IMR-90 (cell line): Measurements from ENCODE around the gene CLDN14. TPM values are rescaled to one million over a fixed set of nuclear protein-coding genes. Genes with fewer than 3 reads are reported as not detected.

Source experiments
- ATAC-seq: fragments of 200-7000 bp; cut with Tn5 transposase; 2 replicates; pipeline ENCODE4 v1.9.1; 2020; ENCODE audit warnings: low read depth, mild to moderate bottlenecking, moderate library complexity
- BruUV-seq: library from RNA; stranded (reverse); fragments of 400-500 nt; replicated peaks from 2 replicates; lab custom pipeline; 2021; lab: Mats Ljungman, UMichigan
- CTCF ChIA-PET: fragments of 300-600 bp; formaldehyde crosslinking; extraction: SDS; loops from one replicate; lab custom pipeline; 2021; ENCODE audit warnings: antibody characterized with exemption; lab: Yijun Ruan, JAX
- POLR2A ChIA-PET: fragments of 300-600 bp; sonication (Branson Sonifier 250); formaldehyde crosslinking; loops from one replicate; lab custom pipeline; 2022; ENCODE audit warnings: antibody characterized with exemption; ENCODE audit not compliant: unreplicated experiment; lab: Charles Lee
- DNase-seq: peaks from one replicate; pipeline ENCODE4 v3.0.0; 2013
- H2AFZ ChIP-seq: replicated peaks from 2 replicates; pipeline ENCODE3; 2013; ENCODE audit warnings: low read length, mild to moderate bottlenecking; ENCODE audit not compliant: poor library complexity
- H2AK5ac ChIP-seq: 2 replicates; pipeline ENCODE4 v1.6.1; 2013; ENCODE audit warnings: low read depth, low read length, inconsistent platforms
- H2AK9ac ChIP-seq: replicated peaks from 2 replicates; pipeline ENCODE3; 2013; ENCODE audit warnings: mild to moderate bottlenecking, low read depth, low read length, moderate library complexity; ENCODE audit not compliant: poor library complexity
- H2BK120ac ChIP-seq: 2 replicates; pipeline ENCODE4 v1.6.1; 2013; ENCODE audit warnings: low read depth, low read length, inconsistent platforms
- H2BK15ac ChIP-seq: 3 replicates; pipeline ENCODE4 v1.6.1; 2013; ENCODE audit warnings: low read depth, low read length, inconsistent platforms
- H2BK20ac ChIP-seq: 2 replicates; pipeline ENCODE4 v1.6.1; 2013; ENCODE audit warnings: low read depth, mild to moderate bottlenecking, inconsistent platforms, low read length, moderate library complexity
- H2BK5ac ChIP-seq: 2 replicates; pipeline ENCODE4 v1.6.1; 2013; ENCODE audit warnings: mild to moderate bottlenecking, low read depth, low read length, inconsistent platforms; ENCODE audit not compliant: poor library complexity, severe bottlenecking
- H3K14ac ChIP-seq: replicated peaks from 2 replicates; pipeline ENCODE4 v1.6.1; 2013; ENCODE audit warnings: low read depth, low read length, inconsistent platforms
- H3K18ac ChIP-seq: 2 replicates; pipeline ENCODE4 v1.6.1; 2013; ENCODE audit warnings: low read depth, low read length, control low read depth
- H3K23ac ChIP-seq: 2 replicates; pipeline ENCODE4 v1.6.1; 2013; ENCODE audit warnings: low read depth, low read length, inconsistent platforms
- H3K27ac ChIP-seq: 2 replicates; pipeline ENCODE4 v1.5.1; 2013; ENCODE audit warnings: mild to moderate bottlenecking, control low read depth, low read length; ENCODE audit not compliant: insufficient read depth
- H3K27me3 ChIP-seq: 2 replicates; pipeline ENCODE4 v1.6.1; 2013; ENCODE audit warnings: low read length; ENCODE audit not compliant: control insufficient read depth, insufficient read depth
- H3K36me3 ChIP-seq: 2 replicates; pipeline ENCODE4 v1.6.1; 2013; ENCODE audit warnings: low read length, mixed read lengths; ENCODE audit not compliant: control insufficient read depth, insufficient read depth
- H3K4ac ChIP-seq: 2 replicates; pipeline ENCODE4 v1.6.1; 2013; ENCODE audit warnings: low read depth, low read length, inconsistent platforms
- H3K4me1 ChIP-seq: 2 replicates; pipeline ENCODE4 v1.6.1; 2013; ENCODE audit warnings: low read length, mixed read lengths; ENCODE audit not compliant: control insufficient read depth, insufficient read depth
- H3K4me2 ChIP-seq: 2 replicates; pipeline ENCODE4 v1.6.1; 2013; ENCODE audit warnings: low read depth, mild to moderate bottlenecking, control low read depth, low read length, moderate library complexity
- H3K4me3 ChIP-seq: 2 replicates; pipeline ENCODE4 v1.5.1; 2013; ENCODE audit warnings: low read depth, mild to moderate bottlenecking, control low read depth, low read length, moderate library complexity; ENCODE audit not compliant: insufficient read depth
- H3K56ac ChIP-seq: 2 replicates; pipeline ENCODE4 v1.6.1; 2013; ENCODE audit warnings: low read length, inconsistent platforms; ENCODE audit not compliant: insufficient read depth; ENCODE audit errors: extremely low read depth
- H3K79me1 ChIP-seq, 2 experiments: 2 replicates each; pipeline ENCODE4 v1.6.1; 2013; ENCODE audit warnings: low read length in 2 of 2, inconsistent platforms in 1 of 2, low read depth in 1 of 2
- H3K9ac ChIP-seq: 2 replicates; pipeline ENCODE4 v1.6.1; 2013; ENCODE audit warnings: low read depth, low read length, control low read depth
- H3K9me1 ChIP-seq: 2 replicates; pipeline ENCODE4 v1.6.1; 2013; ENCODE audit warnings: low read length, inconsistent platforms; ENCODE audit not compliant: insufficient read depth
- H3K9me3 ChIP-seq: 2 replicates; pipeline ENCODE4 v1.6.1; 2013; ENCODE audit warnings: low read length; ENCODE audit not compliant: control insufficient read depth, insufficient read depth
- H4K20me1 ChIP-seq: 2 replicates; pipeline ENCODE4 v1.6.1; 2013; ENCODE audit warnings: low read length, inconsistent platforms; ENCODE audit not compliant: insufficient read depth
- H4K5ac ChIP-seq: 2 replicates; pipeline ENCODE4 v1.6.1; 2013; ENCODE audit warnings: mild to moderate bottlenecking, low read depth, low read length, control low read depth
- H4K8ac ChIP-seq, 2 experiments: 2 replicates each; pipeline ENCODE4 v1.6.1; 2013; ENCODE audit warnings: low read depth in 2 of 2, low read length in 2 of 2, control low read depth in 1 of 2, inconsistent platforms in 1 of 2
- H4K91ac ChIP-seq: 2 replicates; pipeline ENCODE4 v1.6.1; 2013; ENCODE audit warnings: low read depth, low read length, inconsistent platforms; ENCODE audit not compliant: insufficient read depth
- FOS ChIP-seq: fragments of 150-350 bp; IDR thresholded peaks from 2 replicates; pipeline ENCODE4 v1.6.1; 2016; ENCODE audit warnings: low read depth, low read length
- MAFK ChIP-seq: IDR thresholded peaks from 2 replicates; pipeline ENCODE4 v1.6.1; 2012; ENCODE audit warnings: low read depth, low read length, improper control_type of control experiment
- MXI1 ChIP-seq: IDR thresholded peaks from 2 replicates; pipeline ENCODE4 v1.6.1; 2012; ENCODE audit warnings: low read depth, mild to moderate bottlenecking, low read length, moderate library complexity, borderline replicate concordance
- POLR2A ChIP-seq: IDR thresholded peaks from 2 replicates; pipeline ENCODE4 v1.6.1; 2012; ENCODE audit warnings: mild to moderate bottlenecking, low read depth, low read length
- RAD21 ChIP-seq: IDR thresholded peaks from 2 replicates; pipeline ENCODE4 v1.6.1; 2012; ENCODE audit warnings: low read length, improper control_type of control experiment
- RFX5 ChIP-seq: IDR thresholded peaks from 2 replicates; pipeline ENCODE4 v1.8.0; 2012; ENCODE audit warnings: low read depth, mild to moderate bottlenecking, low read length, moderate library complexity
- SMC3 ChIP-seq: fragments of 150-350 bp; IDR thresholded peaks from 2 replicates; pipeline ENCODE4 v1.6.1; 2016; ENCODE audit warnings: low read depth, mild to moderate bottlenecking, antibody characterized with exemption, low read length, moderate library complexity
- WGBS, 2 experiments: methylation state at CpG; one replicate each; pipeline versions ENCODE4 v1.1.5 to v1.1.7; 2013; ENCODE audit warnings: missing lambda C conversion rate in 2 of 2; ENCODE audit not compliant: insufficient read length in 1 of 2; ENCODE audit errors: extremely low coverage in 2 of 2; 5-methylcytosine and 5-hydroxymethylcytosine counted together
- dilution Hi-C: fragments of 300-500 bp; cut with HindIII; formaldehyde crosslinking; loops from one replicate; pipeline ENCODE4 v1.14.3; 2018; ENCODE audit warnings: low sequenced_read_pairs; ENCODE audit not compliant: unreplicated experiment
- in situ Hi-C: fragments of 300-500 bp; cut with MboI; formaldehyde crosslinking; loops from 3 replicates; pipeline ENCODE4 v1.14.3; 2019; ENCODE audit warnings: low sequenced_read_pairs, inconsistent platforms, mixed read lengths
- intact Hi-C: fragments of 100-400 bp; cut with micrococcal nuclease; formaldehyde crosslinking; loops from 2 replicates; pipeline ENCODE4 v1.10.0; 2022
- polyA plus RNA-seq, 3 experiments: library from polyadenylated mRNA; depleted of rRNA; stranded (reverse); fragments of >200 nt; gene quantifications; 2 replicates each; pipeline ENCODE4 v1.2.3, GENCODE V29; 2012; ENCODE audit warnings: low replicate concordance in 1 of 3
- total RNA-seq: library from RNA; depleted of rRNA; stranded (reverse); fragments of >200 nt; gene quantifications from 2 replicates; pipeline ENCODE4 v1.2.3, GENCODE V29; 2012
- TF ChIP-seq, protein P1 (sequence below): fragments of 150-350 bp; IDR thresholded peaks from 2 replicates; pipeline ENCODE4 v1.6.1; 2016; ENCODE audit warnings: low read depth, mild to moderate bottlenecking, low read length, moderate library complexity, borderline replicate concordance
- TF ChIP-seq, protein P2 (sequence below): fragments of 150-350 bp; IDR thresholded peaks from 2 replicates; pipeline ENCODE4 v1.6.1; 2017; ENCODE audit warnings: mild to moderate bottlenecking, antibody characterized with exemption, low read length, low read depth
- TF ChIP-seq, protein P3 (sequence below): conservative IDR thresholded peaks from 2 replicates; pipeline ENCODE4 v1.5.1; 2012; ENCODE audit warnings: mild to moderate bottlenecking, low read depth, low read length, improper control_type of control experiment

CLDN14 gene
- total and polyA plus RNA-seq, 2 of the 4 experiments (the other 2 are of a cell fraction): not detected

DNA sequence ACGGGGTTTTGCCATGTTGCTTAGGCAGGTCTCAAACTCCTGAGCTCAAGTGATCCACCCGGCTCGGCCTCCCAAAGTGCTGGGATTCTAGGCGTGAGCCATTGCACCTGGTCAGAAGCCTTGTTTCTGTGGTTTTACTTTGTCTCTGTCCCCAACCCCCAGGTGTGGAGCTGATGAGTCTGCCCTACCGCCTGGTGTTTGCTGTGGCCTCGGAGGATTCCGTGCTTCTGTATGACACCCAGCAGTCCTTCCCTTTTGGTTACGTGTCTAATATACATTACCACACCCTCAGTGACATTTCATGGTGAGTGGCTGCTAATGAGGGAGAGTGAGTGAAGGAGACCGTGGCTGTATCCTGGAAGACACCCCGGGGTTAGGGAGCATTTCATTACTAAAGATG lies 68.6 kb downstream of the CLDN14 start:
- in situ Hi-C loops: no loop called here
- CTCF ChIA-PET: no interaction called here

More for the DNA sequence above, 68.6 kb downstream of the CLDN14 start:
- intact Hi-C loops (no loop called here), dilution Hi-C loops (no loop called here)
- WGBS, 2 experiments: 100% methylated on average over 2 of the region's 10 CpGs; no CpG with 5 or more reads in 1 of the 2 experiments
- Histone ChIP-seq H3K27me3 (no peaks in the 10 kb centered on the region), H2AK9ac (no peak overlapping the region), H4K8ac (no peak overlapping the region), H2BK120ac (no peak overlapping the region), H3K4ac (no peak overlapping the region), H4K5ac (no peak overlapping the region), H3K56ac (no peak overlapping the region), H3K36me3 (peaks cover 6% of the 10 kb centered on the region), H2BK15ac (no peak overlapping the region), H4K91ac (no peak overlapping the region), H3K4me3 (no peak overlapping the region), H3K9ac (no peak overlapping the region), H3K9me1 (peaks cover 12% of the 10 kb centered on the region), H3K14ac (no peak overlapping the region), H3K79me1 (no peaks in the 10 kb centered on the region), H2AFZ (no peak overlapping the region), H4K20me1 (no peaks in the 10 kb centered on the region), H3K4me2 (no peak overlapping the region), H2BK5ac (no peak overlapping the region), H3K9me3 (no peaks in the 10 kb centered on the region), H3K18ac (no peak overlapping the region), H2AK5ac (no peak overlapping the region), H3K4me1 (peaks cover 6% of the 10 kb centered on the region), H3K23ac (no peak overlapping the region), H3K27ac (no peak overlapping the region), H2BK20ac (no peak overlapping the region)
- POLR2A ChIA-PET: no interaction called here
- BruUV-seq: no TSS peak
- TF ChIP-seq, protein P1, sequence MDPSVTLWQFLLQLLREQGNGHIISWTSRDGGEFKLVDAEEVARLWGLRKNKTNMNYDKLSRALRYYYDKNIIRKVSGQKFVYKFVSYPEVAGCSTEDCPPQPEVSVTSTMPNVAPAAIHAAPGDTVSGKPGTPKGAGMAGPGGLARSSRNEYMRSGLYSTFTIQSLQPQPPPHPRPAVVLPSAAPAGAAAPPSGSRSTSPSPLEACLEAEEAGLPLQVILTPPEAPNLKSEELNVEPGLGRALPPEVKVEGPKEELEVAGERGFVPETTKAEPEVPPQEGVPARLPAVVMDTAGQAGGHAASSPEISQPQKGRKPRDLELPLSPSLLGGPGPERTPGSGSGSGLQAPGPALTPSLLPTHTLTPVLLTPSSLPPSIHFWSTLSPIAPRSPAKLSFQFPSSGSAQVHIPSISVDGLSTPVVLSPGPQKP: no peak
- TF ChIP-seq, protein P2, sequence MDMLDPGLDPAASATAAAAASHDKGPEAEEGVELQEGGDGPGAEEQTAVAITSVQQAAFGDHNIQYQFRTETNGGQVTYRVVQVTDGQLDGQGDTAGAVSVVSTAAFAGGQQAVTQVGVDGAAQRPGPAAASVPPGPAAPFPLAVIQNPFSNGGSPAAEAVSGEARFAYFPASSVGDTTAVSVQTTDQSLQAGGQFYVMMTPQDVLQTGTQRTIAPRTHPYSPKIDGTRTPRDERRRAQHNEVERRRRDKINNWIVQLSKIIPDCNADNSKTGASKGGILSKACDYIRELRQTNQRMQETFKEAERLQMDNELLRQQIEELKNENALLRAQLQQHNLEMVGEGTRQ: no peak
- TF ChIP-seq FOS: no peak
- no peak for TF ChIP-seq MXI1
- no peak for TF ChIP-seq SMC3
- no peak for TF ChIP-seq MAFK
- no peak for TF ChIP-seq RAD21
- TF ChIP-seq RFX5: no peak
- TF ChIP-seq, protein P3, sequence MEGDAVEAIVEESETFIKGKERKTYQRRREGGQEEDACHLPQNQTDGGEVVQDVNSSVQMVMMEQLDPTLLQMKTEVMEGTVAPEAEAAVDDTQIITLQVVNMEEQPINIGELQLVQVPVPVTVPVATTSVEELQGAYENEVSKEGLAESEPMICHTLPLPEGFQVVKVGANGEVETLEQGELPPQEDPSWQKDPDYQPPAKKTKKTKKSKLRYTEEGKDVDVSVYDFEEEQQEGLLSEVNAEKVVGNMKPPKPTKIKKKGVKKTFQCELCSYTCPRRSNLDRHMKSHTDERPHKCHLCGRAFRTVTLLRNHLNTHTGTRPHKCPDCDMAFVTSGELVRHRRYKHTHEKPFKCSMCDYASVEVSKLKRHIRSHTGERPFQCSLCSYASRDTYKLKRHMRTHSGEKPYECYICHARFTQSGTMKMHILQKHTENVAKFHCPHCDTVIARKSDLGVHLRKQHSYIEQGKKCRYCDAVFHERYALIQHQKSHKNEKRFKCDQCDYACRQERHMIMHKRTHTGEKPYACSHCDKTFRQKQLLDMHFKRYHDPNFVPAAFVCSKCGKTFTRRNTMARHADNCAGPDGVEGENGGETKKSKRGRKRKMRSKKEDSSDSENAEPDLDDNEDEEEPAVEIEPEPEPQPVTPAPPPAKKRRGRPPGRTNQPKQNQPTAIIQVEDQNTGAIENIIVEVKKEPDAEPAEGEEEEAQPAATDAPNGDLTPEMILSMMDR: no peak
- no peak for TF ChIP-seq POLR2A
- DNase-seq (no peak), ATAC-seq (no peak)
